Endothelial cell of umbilical vein (primary cell): ENCODE data around the gene FOXA1.

ENCODE experiments used
- EZH2 ChIP-seq: IDR thresholded peaks from 2 replicates; pipeline ENCODE4 v1.6.1; 2012; ENCODE audit warnings: borderline replicate concordance, low read depth, mild to moderate bottlenecking, moderate library complexity, low read length, inconsistent platforms; ENCODE audit not compliant: severe bottlenecking
- JUN ChIP-seq: IDR thresholded peaks from 2 replicates; pipeline ENCODE4 v1.6.1; 2011; ENCODE audit warnings: borderline replicate concordance, low read depth; ENCODE audit not compliant: insufficient read length, insufficient read depth
- MAX ChIP-seq: IDR thresholded peaks from 2 replicates; pipeline ENCODE4 v1.6.1; 2011; ENCODE audit not compliant: insufficient read depth, insufficient read length
- MYC ChIP-seq: IDR thresholded peaks from one replicate; pipeline ENCODE4 v1.6.1; 2011; ENCODE audit warnings: mild to moderate bottlenecking, low read depth, low read length
- POLR2A ChIP-seq: IDR thresholded peaks from 2 replicates; pipeline ENCODE4 v1.6.1; 2012; ENCODE audit warnings: low read depth, mild to moderate bottlenecking, control low read depth, low read length
- POLR2AphosphoS5 ChIP-seq: IDR thresholded peaks from 2 replicates; pipeline ENCODE4 v1.6.1; 2012; ENCODE audit warnings: low read depth, mild to moderate bottlenecking, control low read depth, low read length, moderate library complexity; ENCODE audit not compliant: insufficient read depth
- TF ChIP-seq, protein P1 (sequence below), 2 donors: IDR thresholded peaks; 1 replicate in 1 of 2; 2 replicates in 1 of 2; pipeline ENCODE4 v1.5.1; 2011; ENCODE audit warnings: low read length in 2 of 2, mild to moderate bottlenecking in 2 of 2, moderate library complexity in 2 of 2, control low read depth in 1 of 2, inconsistent platforms in 1 of 2, low read depth in 1 of 2; ENCODE audit not compliant: insufficient read depth in 1 of 2; ENCODE audit errors: extremely low read depth in 1 of 2

GRCh38 chr14:37539992-37540391, 55.1 kb downstream of the FOXA1 start:
- TF ChIP-seq, protein P1, sequence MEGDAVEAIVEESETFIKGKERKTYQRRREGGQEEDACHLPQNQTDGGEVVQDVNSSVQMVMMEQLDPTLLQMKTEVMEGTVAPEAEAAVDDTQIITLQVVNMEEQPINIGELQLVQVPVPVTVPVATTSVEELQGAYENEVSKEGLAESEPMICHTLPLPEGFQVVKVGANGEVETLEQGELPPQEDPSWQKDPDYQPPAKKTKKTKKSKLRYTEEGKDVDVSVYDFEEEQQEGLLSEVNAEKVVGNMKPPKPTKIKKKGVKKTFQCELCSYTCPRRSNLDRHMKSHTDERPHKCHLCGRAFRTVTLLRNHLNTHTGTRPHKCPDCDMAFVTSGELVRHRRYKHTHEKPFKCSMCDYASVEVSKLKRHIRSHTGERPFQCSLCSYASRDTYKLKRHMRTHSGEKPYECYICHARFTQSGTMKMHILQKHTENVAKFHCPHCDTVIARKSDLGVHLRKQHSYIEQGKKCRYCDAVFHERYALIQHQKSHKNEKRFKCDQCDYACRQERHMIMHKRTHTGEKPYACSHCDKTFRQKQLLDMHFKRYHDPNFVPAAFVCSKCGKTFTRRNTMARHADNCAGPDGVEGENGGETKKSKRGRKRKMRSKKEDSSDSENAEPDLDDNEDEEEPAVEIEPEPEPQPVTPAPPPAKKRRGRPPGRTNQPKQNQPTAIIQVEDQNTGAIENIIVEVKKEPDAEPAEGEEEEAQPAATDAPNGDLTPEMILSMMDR (IDR thresholded peaks at IDR 0.05; ENCODE audit: extremely low read depth in 1 of 2, insufficient read depth in 1 of 2, low read depth in 1 of 2, low read length in 2 of 2) = no peak
- TF ChIP-seq EZH2 (no peak), JUN (no peak), POLR2AphosphoS5 (no peak), POLR2A (no peak), MYC (no peak), MAX (no peak)
